ENCODE results near the gene LOXL1. TPM values are rescaled to one million over a fixed set of nuclear protein-coding genes. Genes with fewer than 3 reads are reported as not detected.
A peak's percentile ranks its signal among the peaks of the same experiment; 100 is the strongest.

The LOXL1 gene
- total and polyA plus RNA-seq, 4 experiments from 2014 or later = 1.6 to 13.1 (median 4.2) TPM

DNA sequence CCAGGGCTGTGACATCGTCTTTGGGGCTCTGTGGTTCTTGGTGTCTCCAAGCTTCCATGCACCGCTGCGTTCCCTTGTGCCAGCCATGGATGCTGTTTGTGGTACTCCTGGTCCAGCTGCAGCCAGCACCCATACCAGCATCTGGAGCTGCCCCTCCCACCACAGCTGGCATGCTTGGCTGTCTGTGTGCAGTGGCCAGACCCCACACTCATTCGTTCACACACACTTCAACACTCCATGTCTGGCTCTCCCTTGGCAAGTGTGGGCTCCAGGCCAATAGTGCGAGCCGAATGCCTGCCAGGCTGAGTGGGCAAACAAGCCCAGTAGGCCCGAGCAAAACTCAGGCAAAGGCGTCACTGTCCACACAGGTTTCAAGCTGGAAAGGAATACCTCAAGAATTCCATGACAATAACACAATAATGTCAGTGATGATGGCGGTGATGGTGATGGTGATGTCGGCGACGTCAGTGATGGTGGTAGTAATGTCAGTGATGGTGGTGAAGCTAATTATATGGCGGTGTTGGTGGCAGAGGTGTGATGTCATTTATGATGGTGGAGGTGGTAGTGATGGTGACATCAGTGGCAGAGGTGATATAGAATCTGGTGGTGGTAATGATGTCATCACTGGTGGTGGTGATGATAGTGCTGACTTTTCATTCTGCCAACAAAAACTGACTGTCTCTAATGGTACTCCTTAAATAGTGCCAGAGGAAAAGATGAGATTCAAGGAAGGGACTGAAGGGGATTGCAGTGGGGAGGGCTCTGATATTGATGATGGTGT, 33.6 kb upstream of the LOXL1 start:
- Mint-ChIP-seq H3K9me3 (peaks cover 0 to 1% (median 0%) of the 10 kb centered on the region in 8 donors), H3K27me3 (peaks cover 4 to 16% of the 10 kb centered on the region in 2 donors), H3K36me3 (peaks cover 0 to 4% of the 10 kb centered on the region in 2 donors), H3K4me3 (no peak overlapping the region), H3K4me1 (peaks cover 0 to 9% (median under 1%) of the 10 kb centered on the region in 4 donors), H3K27ac (peak overlapping the region in 1 of 7 donors; percentile 19)
- DNase-seq = no peak
- CTCF ChIA-PET (ENCODE audit: partially characterized antibody) = interaction anchor here (0.9 kb wide), 1 partner anchor 14 kb away, joined by 3 read pairs; no protein-coding TSS in a partner anchor
- Histone ChIP-seq H3K36me3 (ENCODE audit: insufficient read depth, low read length) (no peaks in the 10 kb centered on the region), H3K9me3 (ENCODE audit: control insufficient read depth in 1 of 2, low read length in 2 of 2) (no peaks in the 10 kb centered on the region), H3K4me1 (ENCODE audit: insufficient read depth, low read length) (no peaks in the 10 kb centered on the region), H3K27ac (ENCODE audit: low read depth, low read length) (no peak overlapping the region), H3K4me3 (ENCODE audit: low read length in 2 of 2) (no peak overlapping the region), H3K27me3 (ENCODE audit: insufficient read depth, low read length) (no peaks in the 10 kb centered on the region)
- POLR2A ChIA-PET (ENCODE audit: partially characterized antibody) = no interaction called here
- intact Hi-C loops (cut with micrococcal nuclease) = no loop called here

DNA sequence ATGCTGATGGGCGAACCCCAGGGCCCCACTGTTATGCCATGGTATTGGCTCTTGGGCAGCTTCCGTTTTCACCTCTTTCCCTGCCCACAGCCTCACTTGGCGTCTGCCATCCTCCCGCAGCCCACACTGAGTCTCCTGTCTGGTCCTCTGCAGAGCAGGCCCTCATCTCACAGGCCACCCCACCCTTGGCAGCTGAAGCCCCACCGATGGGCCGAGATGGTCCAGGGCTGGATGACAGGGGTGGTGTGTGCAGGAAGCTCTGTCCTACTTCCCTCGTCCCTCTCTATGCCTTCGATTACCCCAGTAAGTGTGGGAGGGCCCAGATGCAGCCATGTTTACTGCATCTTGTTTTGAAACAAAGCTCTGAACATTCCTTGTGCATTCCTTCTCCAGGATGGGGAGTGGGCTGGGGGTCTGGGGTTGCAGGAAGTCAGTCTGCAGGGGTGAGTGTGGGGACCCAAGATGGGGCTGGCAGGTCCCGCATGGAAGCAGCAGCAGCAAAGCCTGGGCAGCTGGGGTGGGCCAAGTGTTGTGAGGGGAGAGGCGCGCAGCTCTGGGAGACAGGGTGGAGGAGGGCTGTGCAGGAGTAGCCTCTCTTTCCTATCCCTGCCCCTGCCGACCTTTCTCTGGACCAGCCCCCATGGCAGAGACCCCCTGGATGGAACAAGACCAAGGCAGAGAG, 32.0 kb upstream of the LOXL1 start:
- no peak for DNase-seq

DNA sequence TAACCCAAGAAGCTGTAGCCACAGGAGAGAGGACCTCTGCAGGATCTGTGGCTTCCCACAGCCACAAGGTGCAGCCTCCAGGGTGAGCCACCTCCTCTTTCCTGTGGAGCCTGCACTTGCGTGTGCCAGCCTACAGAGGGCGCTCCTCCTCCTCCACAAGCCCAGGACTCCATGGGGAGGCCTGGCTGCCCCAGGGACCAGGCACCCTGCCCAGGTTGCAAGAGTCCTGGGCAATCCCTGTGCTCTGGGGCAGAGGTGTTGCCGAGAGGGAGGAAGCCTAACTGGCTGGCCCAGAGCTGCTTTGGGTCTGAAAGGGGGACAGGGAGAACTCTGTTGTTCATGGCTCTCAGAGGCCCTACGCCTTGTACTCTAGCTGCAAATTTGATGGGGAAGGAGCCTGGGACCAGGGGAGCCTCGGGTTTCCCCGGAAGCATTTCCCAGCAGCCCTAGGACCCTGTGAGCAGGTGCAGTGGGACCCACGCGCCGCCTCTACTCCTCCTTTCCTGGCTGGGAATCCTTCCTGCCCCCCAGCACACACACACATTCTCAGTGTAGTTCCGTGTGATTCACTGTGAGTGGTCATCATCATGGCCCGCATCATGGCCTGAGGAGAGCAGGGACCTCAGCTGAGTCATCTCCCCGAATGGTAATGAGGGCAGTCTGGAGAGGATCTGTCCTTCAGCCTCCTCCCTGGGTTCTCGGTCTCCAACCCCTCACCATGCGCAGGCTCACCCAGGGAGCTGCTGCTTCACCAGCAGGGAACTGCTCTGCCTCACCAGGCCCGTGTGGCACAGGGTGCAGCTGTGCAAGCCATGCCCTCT, 28.6 kb upstream of the LOXL1 start:
- ChIA-PET POLR2A (ENCODE audit: partially characterized antibody) (no interaction called here), CTCF (ENCODE audit: partially characterized antibody) (interaction anchor here (0.7 to 2.2 kb wide), 11 partner anchors 8 to 68 kb away, joined by 3 to 12 read pairs (median 3); partner anchors contain the start of gene TBC1D21)
- H3K9me3 Mint-ChIP-seq = peaks cover 0 to 1% (median 0%) of the 10 kb centered on the region in 8 donors
- Histone ChIP-seq H3K27ac (ENCODE audit: low read depth, low read length) (no peak overlapping the region), H3K36me3 (ENCODE audit: insufficient read depth, low read length) (no peaks in the 10 kb centered on the region), H3K4me1 (ENCODE audit: insufficient read depth, low read length) (no peaks in the 10 kb centered on the region), H3K27me3 (ENCODE audit: insufficient read depth, low read length) (no peaks in the 10 kb centered on the region), H3K9me3 (ENCODE audit: control insufficient read depth in 1 of 2, low read length in 2 of 2) (no peaks in the 10 kb centered on the region), H3K4me3 (ENCODE audit: low read length in 2 of 2) (no peak overlapping the region)
- intact Hi-C loops (cut with micrococcal nuclease) = loop anchor here (1.0 kb wide), 1 partner anchor 67 kb away; no protein-coding TSS in a partner anchor
- no peak overlapping the region for H3K27ac Mint-ChIP-seq
- peaks cover 0 to 2% of the 10 kb centered on the region in 2 donors for H3K27me3 Mint-ChIP-seq
- DNase-seq = peak; percentile 51 to 60 (median 57)
- H3K4me3 Mint-ChIP-seq = no peak overlapping the region
- peaks cover 0 to 3% of the 10 kb centered on the region in 2 donors for H3K36me3 Mint-ChIP-seq
- peaks cover 0 to 9% (median under 1%) of the 10 kb centered on the region in 4 donors for H3K4me1 Mint-ChIP-seq

More for the DNA sequence above, 32.0 kb upstream of the LOXL1 start:
- intact Hi-C loops (cut with micrococcal nuclease) = no loop called here
- Histone ChIP-seq H3K27ac (ENCODE audit: low read depth, low read length) (no peak overlapping the region), H3K36me3 (ENCODE audit: insufficient read depth, low read length) (no peaks in the 10 kb centered on the region), H3K4me3 (ENCODE audit: low read length in 2 of 2) (no peak overlapping the region), H3K27me3 (ENCODE audit: insufficient read depth, low read length) (no peaks in the 10 kb centered on the region), H3K9me3 (ENCODE audit: control insufficient read depth in 1 of 2, low read length in 2 of 2) (no peaks in the 10 kb centered on the region), H3K4me1 (ENCODE audit: insufficient read depth, low read length) (no peaks in the 10 kb centered on the region)
- peaks cover 0 to 1% (median 0%) of the 10 kb centered on the region in 8 donors for H3K9me3 Mint-ChIP-seq
- POLR2A ChIA-PET (ENCODE audit: partially characterized antibody) = no interaction called here
- H3K4me1 Mint-ChIP-seq = peaks cover 0 to 9% (median under 1%) of the 10 kb centered on the region in 4 donors
- CTCF ChIA-PET (ENCODE audit: partially characterized antibody) = interaction anchor here (0.8 to 1.9 kb wide), 3 partner anchors 12 to 20 kb away, joined by 3 to 6 read pairs (median 4); no protein-coding TSS in a partner anchor
- no peak overlapping the region for H3K4me3 Mint-ChIP-seq
- no peak overlapping the region for H3K27ac Mint-ChIP-seq
- H3K36me3 Mint-ChIP-seq = peaks cover 0 to 4% of the 10 kb centered on the region in 2 donors
- H3K27me3 Mint-ChIP-seq = peaks cover 2 to 12% of the 10 kb centered on the region in 2 donors

DNA sequence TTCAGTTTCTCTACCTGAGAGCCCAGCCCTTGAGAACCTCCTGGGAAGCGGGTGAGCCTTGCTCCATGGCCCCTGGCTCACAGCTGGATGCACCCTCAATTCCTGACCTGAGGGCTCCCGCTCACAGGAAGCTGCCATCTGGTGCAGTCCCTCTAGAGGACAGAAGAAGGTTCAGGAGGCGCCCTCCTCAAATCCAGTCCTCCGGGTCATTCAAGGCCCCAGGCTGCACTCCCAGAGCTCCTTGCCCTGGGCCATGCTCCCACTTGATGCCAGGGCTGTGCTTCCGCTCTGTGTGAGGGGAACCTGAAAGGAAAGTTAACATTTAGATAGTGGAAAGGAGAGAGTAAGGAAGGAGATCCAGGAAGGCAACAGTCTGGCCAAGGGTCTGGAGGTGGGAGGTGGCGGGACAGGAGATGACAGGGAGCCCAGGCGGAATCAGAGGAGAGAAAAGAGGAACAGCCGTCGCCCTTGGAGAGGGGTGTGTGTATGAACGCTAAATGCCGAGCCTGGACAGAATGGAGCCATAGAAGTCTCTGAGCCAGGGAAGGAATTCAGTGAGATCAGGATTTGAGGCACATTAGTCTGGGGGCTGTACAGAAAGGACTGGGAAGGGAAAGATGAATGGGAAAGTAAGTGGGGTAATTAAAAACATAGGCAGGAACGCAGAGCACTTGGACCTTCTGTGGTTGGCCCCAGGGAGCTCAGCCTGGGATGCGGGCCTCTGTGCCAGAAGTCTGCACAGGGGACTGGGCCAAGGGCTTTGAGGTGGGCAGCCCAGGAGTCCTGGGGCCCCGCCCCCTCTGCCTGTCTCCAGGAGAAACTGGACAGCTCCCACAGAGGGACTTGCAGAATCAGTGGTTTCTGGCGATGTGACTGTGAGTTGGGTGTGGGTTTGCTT, 26.8 kb upstream of the LOXL1 start:
- Mint-ChIP-seq H3K4me3 (no peak overlapping the region), H3K27me3 (no peaks in the 10 kb centered on the region), H3K27ac (peak overlapping the region in 3 of 7 donors; percentile 10 to 68 (median 58)), H3K9me3 (peaks cover 0 to 1% (median 0%) of the 10 kb centered on the region in 8 donors), H3K4me1 (peaks cover 0 to 9% (median under 1%) of the 10 kb centered on the region in 4 donors), H3K36me3 (no peaks in the 10 kb centered on the region)
- Histone ChIP-seq H3K9me3 (ENCODE audit: control insufficient read depth in 1 of 2, low read length in 2 of 2) (no peaks in the 10 kb centered on the region), H3K36me3 (ENCODE audit: insufficient read depth, low read length) (no peaks in the 10 kb centered on the region), H3K27me3 (ENCODE audit: insufficient read depth, low read length) (no peaks in the 10 kb centered on the region), H3K27ac (ENCODE audit: low read depth, low read length) (no peak overlapping the region), H3K4me1 (ENCODE audit: insufficient read depth, low read length) (no peaks in the 10 kb centered on the region), H3K4me3 (ENCODE audit: low read length in 2 of 2) (no peak overlapping the region)
- intact Hi-C loops (cut with micrococcal nuclease) = no loop called here
- CTCF ChIA-PET (ENCODE audit: partially characterized antibody) = interaction anchor here (1.0 to 1.9 kb wide), 3 partner anchors 8 to 28 kb away, joined by 4 to 5 read pairs (median 4); no protein-coding TSS in a partner anchor
- DNase-seq = no peak
- POLR2A ChIA-PET (ENCODE audit: partially characterized antibody) = no interaction called here

DNA sequence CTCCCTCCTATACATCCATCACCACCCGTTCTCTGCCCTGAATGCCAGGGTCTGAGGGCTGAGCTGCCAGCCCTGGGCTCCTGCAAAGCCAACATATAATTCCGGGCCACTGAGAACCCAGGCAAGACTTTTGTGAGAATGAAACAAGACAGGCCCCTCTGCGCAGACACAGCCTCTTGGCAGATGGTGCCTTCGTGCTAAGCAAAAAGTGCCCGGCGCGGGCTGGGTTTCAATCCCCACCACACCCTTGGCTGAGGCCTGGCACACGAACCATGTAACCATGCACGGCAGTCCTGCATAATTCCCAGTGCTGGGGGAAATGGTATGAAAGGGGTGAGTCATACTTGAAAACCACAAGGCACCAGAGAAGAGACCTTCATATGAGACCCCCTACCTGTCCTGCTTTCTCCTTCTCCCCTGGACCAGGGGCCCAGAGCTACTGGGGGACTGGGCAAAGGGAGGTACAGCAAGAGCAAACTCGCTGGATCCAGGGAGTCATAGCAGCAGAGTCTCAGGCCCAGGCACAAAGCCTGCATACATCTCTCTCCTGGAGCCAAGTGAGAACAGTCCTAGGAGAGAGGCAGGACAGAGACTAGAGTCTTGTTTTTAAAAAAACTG, 26.1 kb upstream of the LOXL1 start:
- no peak overlapping the region for H3K4me3 ChIP-seq (ENCODE audit: low read length in 2 of 2)
- Mint-ChIP-seq H3K9me3 (peaks cover 0 to 1% (median 0%) of the 10 kb centered on the region in 8 donors), H3K27me3 (no peaks in the 10 kb centered on the region), H3K36me3 (no peaks in the 10 kb centered on the region), H3K4me1 (peaks cover 0 to 9% (median under 1%) of the 10 kb centered on the region in 4 donors), H3K27ac (peak overlapping the region in 1 of 7 donors; percentile 28), H3K4me3 (no peak overlapping the region)
- DNase-seq = no peak
- intact Hi-C loops (cut with micrococcal nuclease) = no loop called here
- POLR2A ChIA-PET (ENCODE audit: partially characterized antibody) = no interaction called here
- no peaks in the 10 kb centered on the region for H3K36me3 ChIP-seq (ENCODE audit: insufficient read depth, low read length)
- no peaks in the 10 kb centered on the region for H3K27me3 ChIP-seq (ENCODE audit: insufficient read depth, low read length)
- CTCF ChIA-PET (ENCODE audit: partially characterized antibody) = interaction anchor here (0.7 to 1.9 kb wide), 2 partner anchors 16 to 20 kb away, joined by 3 to 4 read pairs; no protein-coding TSS in a partner anchor
- no peaks in the 10 kb centered on the region for H3K4me1 ChIP-seq (ENCODE audit: insufficient read depth, low read length)
- H3K27ac ChIP-seq (ENCODE audit: low read depth, low read length) = no peak overlapping the region
- no peaks in the 10 kb centered on the region for H3K9me3 ChIP-seq (ENCODE audit: control insufficient read depth in 1 of 2, low read length in 2 of 2)

All from CD4-positive, alpha-beta memory T cell (primary cell).